Liver (tissue), 9 donors: Measurements from ENCODE around the gene CYP26C1. TPM values are rescaled to one million over a fixed set of nuclear protein-coding genes. Genes with fewer than 3 reads are reported as not detected.

Source experiments
- DNase-seq: peaks from one replicate; pipeline ENCODE4 v3.0.0-alpha.2; 2017; ENCODE audit warnings: low spot score
- H3K27ac ChIP-seq, 2 donors: one replicate each; pipeline ENCODE4 v1.7.0; 2013; ENCODE audit warnings: inconsistent platforms in 2 of 2, low read length in 2 of 2, control low read depth in 1 of 2, low read depth in 1 of 2, mild to moderate bottlenecking in 1 of 2
- H3K27me3 ChIP-seq, 4 donors: one replicate each; pipeline versions ENCODE4 v1.6.1 to v1.7.0; 2013; ENCODE audit warnings: low read length in 3 of 4, inconsistent platforms in 1 of 4, mild to moderate bottlenecking in 1 of 4, moderate library complexity in 1 of 4; ENCODE audit not compliant: control insufficient read depth in 4 of 4, insufficient read depth in 4 of 4
- H3K36me3 ChIP-seq, 4 donors: one replicate each; pipeline versions ENCODE4 v1.6.1 to v1.7.0; 2013; ENCODE audit warnings: low read length in 3 of 4, mild to moderate bottlenecking in 3 of 4, low read depth in 1 of 4, moderate library complexity in 1 of 4; ENCODE audit not compliant: control insufficient read depth in 4 of 4, insufficient read depth in 3 of 4
- H3K4me1 ChIP-seq, 4 donors: one replicate each; pipeline versions ENCODE4 v1.6.1 to v1.7.0; 2013; ENCODE audit warnings: low read length in 3 of 4, mild to moderate bottlenecking in 3 of 4, moderate library complexity in 1 of 4; ENCODE audit not compliant: control insufficient read depth in 4 of 4, insufficient read depth in 4 of 4
- H3K4me3 ChIP-seq, 3 donors: one replicate each; pipeline versions ENCODE4 v1.6.1 to v1.7.0; 2013; ENCODE audit warnings: low read length in 3 of 3, control low read depth in 1 of 3, low read depth in 1 of 3, mild to moderate bottlenecking in 1 of 3
- H3K9ac ChIP-seq, 2 donors: one replicate each; pipeline ENCODE4 v1.7.0; 2013; ENCODE audit warnings: low read length in 2 of 2, mild to moderate bottlenecking in 2 of 2, moderate library complexity in 2 of 2, control low read depth in 1 of 2, low read depth in 1 of 2
- H3K9me3 ChIP-seq, 4 donors: one replicate each; pipeline versions ENCODE4 v1.6.1 to v1.7.0; 2013; ENCODE audit warnings: low read length in 3 of 4; ENCODE audit not compliant: control insufficient read depth in 4 of 4
- ATF3 ChIP-seq: IDR thresholded peaks from 2 replicates; pipeline ENCODE4 v1.6.1; 2016; ENCODE audit warnings: antibody characterized with exemption
- CTCF ChIP-seq: fragments of 150-350 bp; IDR thresholded peaks from 2 replicates; pipeline ENCODE4 v1.5.1; 2017; ENCODE audit warnings: improper control_type of control experiment, low read depth, low read length; ENCODE audit not compliant: missing input control
- EGR1 ChIP-seq, 2 donors: IDR thresholded peaks; 2 replicates each; pipeline ENCODE4 v1.6.1; 2016 to 2018; ENCODE audit warnings: antibody characterized with exemption in 2 of 2, low read depth in 2 of 2
- FOXA1 ChIP-seq: IDR thresholded peaks from 2 replicates; pipeline ENCODE4 v1.6.1; 2016; ENCODE audit warnings: antibody characterized with exemption
- FOXA2 ChIP-seq: IDR thresholded peaks from 2 replicates; pipeline ENCODE4 v1.6.1; 2016; ENCODE audit warnings: antibody characterized with exemption
- GABPA ChIP-seq, 2 donors: IDR thresholded peaks in 1 of 2; conservative IDR thresholded peaks in 1 of 2; 2 replicates each; pipeline ENCODE4 v1.6.1; 2016; ENCODE audit warnings: antibody characterized with exemption in 2 of 2, mild to moderate bottlenecking in 1 of 2, moderate library complexity in 1 of 2
- HNF4A ChIP-seq, 2 donors: conservative IDR thresholded peaks; 2 replicates each; pipeline ENCODE4 v1.6.1; 2016; ENCODE audit warnings: antibody characterized with exemption in 2 of 2, mild to moderate bottlenecking in 2 of 2
- HNF4G ChIP-seq: IDR thresholded peaks from 2 replicates; pipeline ENCODE4 v1.6.1; 2016; ENCODE audit warnings: antibody characterized with exemption
- JUND ChIP-seq, 2 donors: IDR thresholded peaks; 2 replicates each; pipeline ENCODE4 v1.6.1; 2016; ENCODE audit warnings: antibody characterized with exemption in 2 of 2
- NR2F2 ChIP-seq: IDR thresholded peaks from 2 replicates; pipeline ENCODE4 v1.6.1; 2016; ENCODE audit warnings: antibody characterized with exemption
- RAD21 ChIP-seq, 2 donors: IDR thresholded peaks; 2 replicates each; pipeline ENCODE4 v1.6.1; 2016; ENCODE audit warnings: antibody characterized with exemption in 2 of 2, mild to moderate bottlenecking in 2 of 2
- RXRA ChIP-seq, 2 donors: IDR thresholded peaks; 2 replicates each; pipeline ENCODE4 v1.6.1; 2017 to 2018; ENCODE audit warnings: antibody characterized with exemption in 2 of 2, mild to moderate bottlenecking in 1 of 2
- SP1 ChIP-seq: IDR thresholded peaks from 2 replicates; pipeline ENCODE4 v1.6.1; 2018; ENCODE audit warnings: antibody characterized with exemption, mild to moderate bottlenecking
- TAF1 ChIP-seq: conservative IDR thresholded peaks from 2 replicates; pipeline ENCODE4 v1.6.1; 2016; ENCODE audit warnings: antibody characterized with exemption, mild to moderate bottlenecking
- YY1 ChIP-seq: IDR thresholded peaks from 2 replicates; pipeline ENCODE4 v1.6.1; 2016; ENCODE audit warnings: antibody characterized with exemption, mild to moderate bottlenecking
- ZBTB33 ChIP-seq: IDR thresholded peaks from 2 replicates; pipeline ENCODE4 v1.6.1; 2016; ENCODE audit warnings: antibody characterized with exemption
- WGBS: extraction: QIAGEN DNeasy Blood & Tissue Kit; methylation state at CpG from one replicate; pipeline ENCODE4 v1.1.7; 2013; 5-methylcytosine and 5-hydroxymethylcytosine counted together
- polyA plus RNA-seq, 2 donors: library from polyadenylated mRNA; stranded (reverse) in 1 of 2; unstranded in 1 of 2; fragments of 200-250 nt in 1 of 2; fragments of >200 nt in 1 of 2; fragmentation: Nextera tagmentation in 1 of 2; extraction: Ambion mirVana in 1 of 2; gene quantifications; one replicate each; pipeline versions ENCODE4 v1.2.1 to v1.2.3, GENCODE V29; 2013 to 2015
- total RNA-seq, 2 donors: library from RNA; depleted of rRNA; stranded (reverse); fragments of >200 nt; gene quantifications; one replicate each; pipeline ENCODE4 v1.2.3, GENCODE V29; 2014
- TF ChIP-seq, protein P1 (sequence below): IDR thresholded peaks from 2 replicates; pipeline ENCODE4 v1.6.1; 2016; ENCODE audit warnings: antibody characterized with exemption
- TF ChIP-seq, protein P2 (sequence below): IDR thresholded peaks from 2 replicates; pipeline ENCODE4 v1.6.1; 2016; ENCODE audit warnings: antibody characterized with exemption, mild to moderate bottlenecking
- donor health status: healthy.
- donor health status: healthy.
- donor health status: healthy.
- donor health status: healthy.
- donor health status: healthy.

CYP26C1 gene
- total and polyA plus RNA-seq, 4 donors, result 0.09 to 0.25 TPM; not detected in 2

GRCh38 chr10:93087846-93088245 is 27.2 kb downstream of the CYP26C1 start:
- Histone ChIP-seq H3K4me1 (no peaks in the 10 kb centered on the region), H3K9ac (no peak overlapping the region), H3K27ac (no peak overlapping the region), H3K36me3 (no peaks in the 10 kb centered on the region), H3K9me3 (no peaks in the 10 kb centered on the region), H3K27me3 (no peaks in the 10 kb centered on the region), H3K4me3 (no peak overlapping the region)
- TF ChIP-seq TAF1 (no peak), YY1 (no peak), GABPA (IDR thresholded peaks at IDR 0.05 in 1 of 2, conservative IDR thresholded peaks at IDR 0.05 in 1 of 2) (no peak), ATF3 (no peak), HNF4G (no peak), CTCF (no peak), EGR1 (IDR thresholded peaks at IDR 0.05; ENCODE audit: low read depth in 2 of 2) (no peak), NR2F2 (no peak), ZBTB33 (no peak)
- TF ChIP-seq, protein P1, sequence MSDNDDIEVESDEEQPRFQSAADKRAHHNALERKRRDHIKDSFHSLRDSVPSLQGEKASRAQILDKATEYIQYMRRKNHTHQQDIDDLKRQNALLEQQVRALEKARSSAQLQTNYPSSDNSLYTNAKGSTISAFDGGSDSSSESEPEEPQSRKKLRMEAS, result no peak
- 90% methylated on average over 3 of the region's 3 CpGs for WGBS
- DNase-seq, result no peak

DNA sequence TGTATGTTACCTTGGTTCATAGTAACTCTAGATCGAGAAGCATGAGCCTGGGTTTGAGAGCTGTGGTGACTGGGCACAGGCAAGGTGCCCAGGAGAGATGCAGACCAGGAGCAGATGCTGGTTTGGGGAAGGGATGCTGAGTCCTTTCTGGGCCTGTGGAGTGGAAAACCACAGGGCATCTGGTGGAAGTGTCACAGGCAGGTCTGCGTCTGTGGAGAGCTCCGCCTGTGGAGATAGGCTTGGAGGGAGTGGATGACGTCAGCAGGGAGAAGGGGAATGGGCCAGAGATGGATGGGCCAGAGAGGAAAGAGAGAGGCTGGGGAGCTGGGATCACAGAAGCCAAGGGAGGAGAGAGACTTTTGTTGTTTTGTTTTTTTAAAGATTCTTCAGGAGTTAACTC is 27.9 kb downstream of the CYP26C1 start:
- 92% methylated on average over 4 of the region's 4 CpGs for WGBS
- H3K27ac ChIP-seq, result no peak overlapping the region

More for the DNA sequence above, 27.9 kb downstream of the CYP26C1 start:
- no peak for DNase-seq
- Histone ChIP-seq H3K36me3 (no peaks in the 10 kb centered on the region), H3K27me3 (no peaks in the 10 kb centered on the region), H3K4me1 (no peaks in the 10 kb centered on the region), H3K9me3 (no peaks in the 10 kb centered on the region), H3K9ac (no peak overlapping the region), H3K4me3 (no peak overlapping the region)
- no peak for TF ChIP-seq FOXA2
- TF ChIP-seq, protein P1, result no peak
- TF ChIP-seq RXRA (IDR thresholded peaks at IDR 0.05), result no peak
- TF ChIP-seq GABPA (IDR thresholded peaks at IDR 0.05 in 1 of 2, conservative IDR thresholded peaks at IDR 0.05 in 1 of 2), result no peak
- TF ChIP-seq ATF3, result no peak
- no peak for TF ChIP-seq JUND (IDR thresholded peaks at IDR 0.05)
- TF ChIP-seq EGR1 (IDR thresholded peaks at IDR 0.05; ENCODE audit: low read depth in 2 of 2), result no peak
- no peak for TF ChIP-seq SP1
- TF ChIP-seq, protein P2, sequence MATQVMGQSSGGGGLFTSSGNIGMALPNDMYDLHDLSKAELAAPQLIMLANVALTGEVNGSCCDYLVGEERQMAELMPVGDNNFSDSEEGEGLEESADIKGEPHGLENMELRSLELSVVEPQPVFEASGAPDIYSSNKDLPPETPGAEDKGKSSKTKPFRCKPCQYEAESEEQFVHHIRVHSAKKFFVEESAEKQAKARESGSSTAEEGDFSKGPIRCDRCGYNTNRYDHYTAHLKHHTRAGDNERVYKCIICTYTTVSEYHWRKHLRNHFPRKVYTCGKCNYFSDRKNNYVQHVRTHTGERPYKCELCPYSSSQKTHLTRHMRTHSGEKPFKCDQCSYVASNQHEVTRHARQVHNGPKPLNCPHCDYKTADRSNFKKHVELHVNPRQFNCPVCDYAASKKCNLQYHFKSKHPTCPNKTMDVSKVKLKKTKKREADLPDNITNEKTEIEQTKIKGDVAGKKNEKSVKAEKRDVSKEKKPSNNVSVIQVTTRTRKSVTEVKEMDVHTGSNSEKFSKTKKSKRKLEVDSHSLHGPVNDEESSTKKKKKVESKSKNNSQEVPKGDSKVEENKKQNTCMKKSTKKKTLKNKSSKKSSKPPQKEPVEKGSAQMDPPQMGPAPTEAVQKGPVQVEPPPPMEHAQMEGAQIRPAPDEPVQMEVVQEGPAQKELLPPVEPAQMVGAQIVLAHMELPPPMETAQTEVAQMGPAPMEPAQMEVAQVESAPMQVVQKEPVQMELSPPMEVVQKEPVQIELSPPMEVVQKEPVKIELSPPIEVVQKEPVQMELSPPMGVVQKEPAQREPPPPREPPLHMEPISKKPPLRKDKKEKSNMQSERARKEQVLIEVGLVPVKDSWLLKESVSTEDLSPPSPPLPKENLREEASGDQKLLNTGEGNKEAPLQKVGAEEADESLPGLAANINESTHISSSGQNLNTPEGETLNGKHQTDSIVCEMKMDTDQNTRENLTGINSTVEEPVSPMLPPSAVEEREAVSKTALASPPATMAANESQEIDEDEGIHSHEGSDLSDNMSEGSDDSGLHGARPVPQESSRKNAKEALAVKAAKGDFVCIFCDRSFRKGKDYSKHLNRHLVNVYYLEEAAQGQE, result no peak
- TF ChIP-seq CTCF, result no peak
- no peak for TF ChIP-seq RAD21 (IDR thresholded peaks at IDR 0.05)
- no peak for TF ChIP-seq HNF4G
- no peak for TF ChIP-seq HNF4A (conservative IDR thresholded peaks at IDR 0.05)
- no peak for TF ChIP-seq ZBTB33
- TF ChIP-seq YY1, result no peak
- no peak for TF ChIP-seq NR2F2
- TF ChIP-seq FOXA1, result no peak
- TF ChIP-seq TAF1, result no peak
